ENCODE data around the gene ARHGAP1. TPM values are rescaled to one million over a fixed set of nuclear protein-coding genes. Genes with fewer than 3 reads are reported as not detected.

Gene ARHGAP1
- total RNA-seq, 1 experiment from 2014 or later, result 64.2 TPM

GRCh38 chr11:46639197-46639839 is 61.1 kb downstream of the ARHGAP1 start:
- Histone ChIP-seq H3K36me3 (ENCODE audit: low read depth) (0 out of 2 replicates have a peak, but pooled peaks cover 4% of the 10 kb centered on the region), H3K9me3 (ENCODE audit: insufficient read depth, low read depth) (no peaks in the 10 kb centered on the region), H3K4me3 (no peak overlapping the region), H4K20me1 (ENCODE audit: insufficient read depth) (peaks cover 32% of the 10 kb centered on the region), H3K79me2 (ENCODE audit: low read depth) (0 out of 2 replicates have a peak, but pooled peaks cover 10% of the 10 kb centered on the region), H3K27me3 (ENCODE audit: insufficient read depth, low read depth) (no peaks in the 10 kb centered on the region), H3K27ac (no peak overlapping the region), H3K4me2 (no peak overlapping the region), H3K9me2 (ENCODE audit: insufficient read depth) (no peaks in the 10 kb centered on the region), H3K4me1 (replicated peaks; ENCODE audit: insufficient read depth) (no peaks in the 10 kb centered on the region), H2AFZ (no peak overlapping the region), H3F3A (ENCODE audit: insufficient read depth, low read depth) (no peaks in the 10 kb centered on the region)
- ChIA-PET CTCF (no interaction called here), POLR2A (ENCODE audit: unreplicated experiment) (no interaction called here)
- TF ChIP-seq EZH2 (IDR thresholded peaks at IDR 0.05; ENCODE audit: low read depth) (no peak), CTCF (conservative IDR thresholded peaks at IDR 0.05) (no peak)
- BruUV-seq (replicated peaks), result no TSS peak
- DNase-seq, result no peak
- intact Hi-C loops (cut with micrococcal nuclease; ENCODE audit: unreplicated experiment), result no loop called here

- no peaks in the 10 kb centered on the region for H3K27me3 ChIP-seq (ENCODE audit: insufficient read depth, low read depth)
- intact Hi-C loops (cut with micrococcal nuclease; ENCODE audit: unreplicated experiment), result no loop called here
- H4K20me1 ChIP-seq (ENCODE audit: insufficient read depth), result peaks cover 20% of the 10 kb centered on the region
- H3K9me2 ChIP-seq (ENCODE audit: insufficient read depth), result no peaks in the 10 kb centered on the region
- no TSS peak for BruUV-seq (replicated peaks)
- no peak overlapping the region for H3K4me2 ChIP-seq
- peaks cover 4% of the 10 kb centered on the region; the same call in 1 of the 2 replicates for H3K36me3 ChIP-seq (ENCODE audit: low read depth)
- POLR2A ChIA-PET (ENCODE audit: unreplicated experiment), result no interaction called here
- no peaks in the 10 kb centered on the region for H3K4me1 ChIP-seq (replicated peaks; ENCODE audit: insufficient read depth)
- 0 out of 2 replicates have a peak, but pooled peaks cover 10% of the 10 kb centered on the region for H3K79me2 ChIP-seq (ENCODE audit: low read depth)
- no peaks in the 10 kb centered on the region for H3F3A ChIP-seq (ENCODE audit: insufficient read depth, low read depth)
- H3K27ac ChIP-seq, result no peak overlapping the region
- H3K4me3 ChIP-seq, result no peak overlapping the region
- H3K9me3 ChIP-seq (ENCODE audit: insufficient read depth, low read depth), result no peaks in the 10 kb centered on the region
- H2AFZ ChIP-seq, result no peak overlapping the region
- DNase-seq, result no peak
- no peak for TF ChIP-seq EZH2 (IDR thresholded peaks at IDR 0.05; ENCODE audit: low read depth)
- no peak for TF ChIP-seq CTCF (conservative IDR thresholded peaks at IDR 0.05)
- CTCF ChIA-PET, result no interaction called here
These were observed 62.9 kb downstream of the ARHGAP1 start for GRCh38 chr11:46637546-46637945.

- BruUV-seq (replicated peaks), result no TSS peak
- POLR2A ChIA-PET (ENCODE audit: unreplicated experiment), result no interaction called here
These were observed 64.8 kb downstream of the ARHGAP1 start for GRCh38 chr11:46635557-46636139.

More at GRCh38 chr11:46635557-46636139, 64.8 kb downstream of the ARHGAP1 start:
- Histone ChIP-seq H3K9me3 (ENCODE audit: insufficient read depth, low read depth) (no peaks in the 10 kb centered on the region), H3K4me3 (no peak overlapping the region), H3K27me3 (ENCODE audit: insufficient read depth, low read depth) (no peaks in the 10 kb centered on the region), H3K4me1 (replicated peaks; ENCODE audit: insufficient read depth) (no peaks in the 10 kb centered on the region), H3K79me2 (ENCODE audit: low read depth) (0 out of 2 replicates have a peak, but pooled peaks cover 10% of the 10 kb centered on the region), H3K36me3 (ENCODE audit: low read depth) (peaks cover 15% of the 10 kb centered on the region), H3K4me2 (no peak overlapping the region), H3F3A (ENCODE audit: insufficient read depth, low read depth) (no peaks in the 10 kb centered on the region), H3K27ac (no peak overlapping the region), H2AFZ (no peak overlapping the region), H4K20me1 (ENCODE audit: insufficient read depth) (peaks cover 16% of the 10 kb centered on the region), H3K9me2 (ENCODE audit: insufficient read depth) (no peaks in the 10 kb centered on the region)
- CTCF ChIA-PET, result no interaction called here
- intact Hi-C loops (cut with micrococcal nuclease; ENCODE audit: unreplicated experiment), result no loop called here
- DNase-seq, result no peak
- TF ChIP-seq CTCF (conservative IDR thresholded peaks at IDR 0.05) (no peak), EZH2 (IDR thresholded peaks at IDR 0.05; ENCODE audit: low read depth) (no peak)
